Measurements from ENCODE around the gene THEMIS. TPM values are rescaled to one million over a fixed set of nuclear protein-coding genes. Genes with fewer than 3 reads are reported as not detected.

THEMIS gene
- total RNA-seq, 1 experiment from 2014 or later = not detected

GRCh38 chr6:127920804-127921203, 19.9 kb upstream of the THEMIS start:
- CTCF ChIA-PET = no interaction called here
- ATAC-seq = no peak
- TF ChIP-seq MYBL2 (CRISPR knock-in tag; IDR thresholded peaks at IDR 0.05) (no peak), IRF1 (CRISPR knock-in tag; IDR thresholded peaks at IDR 0.05) (no peak), ETV6 (CRISPR knock-in tag; IDR thresholded peaks at IDR 0.05) (no peak), NR3C1 (CRISPR knock-in tag; conservative IDR thresholded peaks at IDR 0.05; ENCODE audit: low read depth) (no peak), ZNF416 (CRISPR knock-in tag; IDR thresholded peaks at IDR 0.05) (no peak), CTCF (IDR thresholded peaks at IDR 0.05) (no peak), GABPB1 (CRISPR knock-in tag; IDR thresholded peaks at IDR 0.05) (no peak), EMX1 (CRISPR knock-in tag; IDR thresholded peaks at IDR 0.05) (no peak), ZSCAN18 (CRISPR knock-in tag; IDR thresholded peaks at IDR 0.05) (no peak), SP1 (CRISPR knock-in tag; conservative IDR thresholded peaks at IDR 0.05) (no peak), ATF1 (CRISPR knock-in tag; IDR thresholded peaks at IDR 0.05) (no peak)

GRCh38 chr6:127918506-127919427, 17.9 kb upstream of the THEMIS start:
- Mint-ChIP-seq H3K36me3 (no peaks in the 10 kb centered on the region), H3K27ac (no peak overlapping the region), H3K9me3 (peaks cover 6% of the 10 kb centered on the region), H3K27me3 (ENCODE audit: low read depth) (no peaks in the 10 kb centered on the region), H3K4me1 (no peaks in the 10 kb centered on the region), H3K4me3 (no peak overlapping the region)
- CTCF ChIA-PET = interaction anchor here (1.1 kb wide), 1 partner anchor 63 kb away, joined by 3 read pairs; no protein-coding TSS in a partner anchor
- TF ChIP-seq SP1 (CRISPR knock-in tag; conservative IDR thresholded peaks at IDR 0.05) = no peak
- TF ChIP-seq RELA (CRISPR knock-in tag; IDR thresholded peaks at IDR 0.05; ENCODE audit: borderline replicate concordance) = no peak
- TF ChIP-seq ZNF425 (CRISPR knock-in tag; conservative IDR thresholded peaks at IDR 0.05) = no peak
- no peak for TF ChIP-seq MXD4 (CRISPR knock-in tag; IDR thresholded peaks at IDR 0.05; ENCODE audit: borderline replicate concordance)
- no peak for TF ChIP-seq PREB (CRISPR knock-in tag; IDR thresholded peaks at IDR 0.05; ENCODE audit: borderline replicate concordance)
- no peak for TF ChIP-seq ATF6 (CRISPR knock-in tag; IDR thresholded peaks at IDR 0.05)
- no peak for TF ChIP-seq IRF2 (CRISPR knock-in tag; IDR thresholded peaks at IDR 0.05; ENCODE audit: borderline replicate concordance, low read depth)
- TF ChIP-seq ZNF512 (CRISPR knock-in tag; IDR thresholded peaks at IDR 0.05; ENCODE audit: borderline replicate concordance) = no peak
- TF ChIP-seq MYBL2 (CRISPR knock-in tag; IDR thresholded peaks at IDR 0.05) = no peak
- TF ChIP-seq ATF3 (CRISPR knock-in tag; conservative IDR thresholded peaks at IDR 0.05) = no peak
- POLR2A ChIA-PET = no interaction called here
- no peak for DNase-seq (ENCODE audit: low spot score)
- no peak for ATAC-seq

More at GRCh38 chr6:127920804-127921203, 19.9 kb upstream of the THEMIS start:
- peaks cover 27% of the 10 kb centered on the region for H3K9me3 Mint-ChIP-seq
- peaks cover 7% of the 10 kb centered on the region for H3K36me3 Mint-ChIP-seq
- no peak overlapping the region for H3K27ac Mint-ChIP-seq
- no peak overlapping the region for H3K4me3 Mint-ChIP-seq
- no peak for DNase-seq (ENCODE audit: low spot score)
- H3K27me3 Mint-ChIP-seq (ENCODE audit: low read depth) = no peaks in the 10 kb centered on the region
- POLR2A ChIA-PET = no interaction called here
- peaks cover 8% of the 10 kb centered on the region for H3K4me1 Mint-ChIP-seq
